ENCODE data around the gene ACBD6.

The ACBD6 gene

GRCh38 chr1:180291004-180291403 lies 211.4 kb downstream of the ACBD6 start:
- DNase-seq (ENCODE audit: low read depth) = no peak

- DNase-seq (ENCODE audit: low read depth) = no peak
Observed at GRCh38 chr1:180290265-180291001, 211.9 kb downstream of the ACBD6 start.

- no peak for DNase-seq (ENCODE audit: low read depth)
Observed at GRCh38 chr1:180288940-180289339, 213.4 kb downstream of the ACBD6 start.

GRCh38 chr1:180287988-180288705 lies 214.2 kb downstream of the ACBD6 start:
- DNase-seq (ENCODE audit: low read depth) = no peak

- no peak for DNase-seq (ENCODE audit: low read depth)
Observed at GRCh38 chr1:180286417-180286816, 216.0 kb downstream of the ACBD6 start.

GRCh38 chr1:180283098-180283497 lies 219.3 kb downstream of the ACBD6 start:
- no peak for DNase-seq (ENCODE audit: low read depth)

- DNase-seq (ENCODE audit: low read depth) = no peak
Observed at GRCh38 chr1:180282401-180283044, 219.9 kb downstream of the ACBD6 start.

GRCh38 chr1:180281490-180281889 lies 220.9 kb downstream of the ACBD6 start:
- DNase-seq (ENCODE audit: low read depth) = no peak

- DNase-seq (ENCODE audit: low read depth) = no peak
Observed at GRCh38 chr1:180280617-180281016, 221.8 kb downstream of the ACBD6 start.

- DNase-seq (ENCODE audit: low read depth) = no peak
Observed at GRCh38 chr1:180279651-180280050, 222.7 kb downstream of the ACBD6 start.

GRCh38 chr1:180278596-180279395 lies 223.6 kb downstream of the ACBD6 start:
- no peak for DNase-seq (ENCODE audit: low read depth)

- no peak for DNase-seq (ENCODE audit: low read depth)
Observed at GRCh38 chr1:180278194-180278515, 224.2 kb downstream of the ACBD6 start.

- DNase-seq (ENCODE audit: low read depth) = no peak
Observed at GRCh38 chr1:180277476-180278193, 224.7 kb downstream of the ACBD6 start.

- no peak for DNase-seq (ENCODE audit: low read depth)
Observed at GRCh38 chr1:180275726-180276125, 226.7 kb downstream of the ACBD6 start.

GRCh38 chr1:180274221-180274620 lies 228.2 kb downstream of the ACBD6 start:
- no peak for DNase-seq (ENCODE audit: low read depth)

- DNase-seq (ENCODE audit: low read depth) = no peak
Observed at GRCh38 chr1:180273066-180273465, 229.3 kb downstream of the ACBD6 start.

- DNase-seq (ENCODE audit: low read depth) = no peak
Observed at GRCh38 chr1:180272395-180272794, 230.0 kb downstream of the ACBD6 start.

GRCh38 chr1:180271272-180272255 lies 230.8 kb downstream of the ACBD6 start:
- DNase-seq (ENCODE audit: low read depth) = no peak

- no peak for DNase-seq (ENCODE audit: low read depth)
Observed at GRCh38 chr1:180270530-180271271, 231.7 kb downstream of the ACBD6 start.
